K562 (cell line): Measurements from ENCODE around the gene SDK1. TPM values are rescaled to one million over a fixed set of nuclear protein-coding genes. Genes with fewer than 3 reads are reported as not detected.

Experiments used
- ATAC-seq: fragments of 200-7000 bp; cut with Tn5 transposase; 3 replicates; pipeline ENCODE4 v1.9.1; 2020; ENCODE audit warnings: moderate library complexity
- BruUV-seq: library from RNA; stranded (reverse); fragments of 400-500 nt; replicated peaks from 2 replicates; lab custom pipeline; 2021; lab: Mats Ljungman, UMichigan
- CTCF ChIA-PET: fragments of 300-600 bp; formaldehyde crosslinking; extraction: SDS; loops from one replicate; lab custom pipeline; 2021; ENCODE audit warnings: low intra/inter-chr PET ratio; lab: Yijun Ruan, JAX
- POLR2A ChIA-PET: fragments of 300-600, 350-650 bp; sonication (Branson Sonifier 250); formaldehyde crosslinking; extraction: SDS; loops from one replicate; lab custom pipeline; 2021; ENCODE audit warnings: antibody characterized with exemption, inconsistent platforms; lab: Yijun Ruan, JAX
- DNase-seq, 4 experiments: peaks; one replicate each; pipeline versions ENCODE4 v3.0.0 to v3.0.0-alpha.2; 2011 to 2018; ENCODE audit warnings: low spot score in 3 of 4, mixed read lengths in 3 of 4; ENCODE audit errors: extremely low read depth in 1 of 4
- FAIRE-seq: peaks from 2 replicates; lab custom pipeline; 2011; peaks lifted over from hg19 to GRCh38; lab: Jason Lieb, UNC
- H2AFZ ChIP-seq: 2 replicates; pipeline ENCODE4 v1.6.0; 2011; ENCODE audit warnings: low read depth, low read length, control low read depth, inconsistent platforms
- H3K27ac ChIP-seq: fragments of 200-600 bp; 3 replicates; pipeline ENCODE4 v1.8.0; 2011; ENCODE audit warnings: low read depth, mild to moderate bottlenecking, control low read depth, inconsistent platforms, low read length, moderate library complexity, mixed read lengths; ENCODE audit errors: extremely low read depth
- H3K27me3 ChIP-seq, 2 experiments: fragments of 300-600 bp in 1 of 2; 2 replicates in 1 of 2; 3 replicates in 1 of 2; pipeline versions ENCODE4 v1.6.0 to v1.8.0; 2011; ENCODE audit warnings: inconsistent platforms in 2 of 2, low read length in 2 of 2, mild to moderate bottlenecking in 1 of 2, mixed read lengths in 1 of 2, moderate library complexity in 1 of 2; ENCODE audit not compliant: control insufficient read depth in 2 of 2, insufficient read depth in 2 of 2
- H3K36me3 ChIP-seq: fragments of 300-600 bp; 3 replicates; pipeline ENCODE4 v1.8.0; 2011; ENCODE audit warnings: mild to moderate bottlenecking, low read length, inconsistent platforms; ENCODE audit not compliant: control insufficient read depth, insufficient read depth
- H3K4me1 ChIP-seq, 2 experiments: fragments of 200-600 bp in 1 of 2; replicated peaks in 1 of 2; 2 replicates in 1 of 2; 3 replicates in 1 of 2; pipeline versions ENCODE4 v1.5.1 to v1.8.0; 2011; ENCODE audit warnings: inconsistent platforms in 2 of 2, low read length in 2 of 2, mild to moderate bottlenecking in 1 of 2, mixed read lengths in 1 of 2, moderate library complexity in 1 of 2; ENCODE audit not compliant: control insufficient read depth in 2 of 2, insufficient read depth in 2 of 2
- H3K4me2 ChIP-seq: 2 replicates; pipeline ENCODE4 v1.6.1; 2011; ENCODE audit warnings: low read length, control low read depth, inconsistent platforms, mixed read lengths; ENCODE audit not compliant: insufficient read depth
- H3K4me3 ChIP-seq: fragments of 200-600 bp; sonication (generic), shearing (Covaris generic); 2 replicates; pipeline ENCODE4 v1.5.1; 2016; ENCODE audit warnings: control low read depth, inconsistent platforms
- H3K79me2 ChIP-seq: fragments of 200-600 bp; 3 replicates; pipeline ENCODE4 v1.8.0; 2011; ENCODE audit warnings: low read length, inconsistent platforms; ENCODE audit not compliant: control insufficient read depth, insufficient read depth
- H3K9ac ChIP-seq, 2 experiments: 2 replicates each; pipeline versions ENCODE4 v1.6.0 to v1.6.1; 2011; ENCODE audit warnings: low read depth in 2 of 2, low read length in 2 of 2, control low read depth in 1 of 2, inconsistent platforms in 1 of 2, mild to moderate bottlenecking in 1 of 2, mixed read lengths in 1 of 2; ENCODE audit not compliant: insufficient read depth in 1 of 2
- H3K9me1 ChIP-seq: one replicate; pipeline ENCODE4 v1.6.0; 2011; ENCODE audit warnings: inconsistent platforms, mild to moderate bottlenecking, low read length, moderate library complexity; ENCODE audit not compliant: control insufficient read depth, insufficient read depth
- H3K9me3 ChIP-seq: replicated peaks from 2 replicates; pipeline ENCODE4 v1.5.1; 2011; ENCODE audit warnings: low read depth, low read length, inconsistent platforms; ENCODE audit not compliant: control insufficient read depth, insufficient read depth
- H4K20me1 ChIP-seq: replicated peaks from 2 replicates; pipeline ENCODE4 v1.6.1; 2011; ENCODE audit warnings: low read length, inconsistent platforms, mixed read lengths; ENCODE audit not compliant: control insufficient read depth, insufficient read depth
- ARID1B ChIP-seq: fragments of 450-650 bp; IDR thresholded peaks from 2 replicates; pipeline ENCODE4 v1.6.1; 2016; ENCODE audit warnings: antibody characterized with exemption, mild to moderate bottlenecking, inconsistent platforms
- DDX20 ChIP-seq: fragments of 450-650 bp; IDR thresholded peaks from 2 replicates; pipeline ENCODE4 v1.6.1; 2016; ENCODE audit warnings: missing genetic modification characterization, low read depth, mild to moderate bottlenecking, missing compliant biosample characterization, moderate library complexity
- ELK3 ChIP-seq: fragments of 450-650 bp; formaldehyde crosslinking; IDR thresholded peaks from 2 replicates; pipeline ENCODE4 v1.4.0; 2020; ENCODE audit warnings: mild to moderate bottlenecking
- FOXK2 ChIP-seq, 2 experiments: fragments of 450-650 bp; IDR thresholded peaks in 1 of 2; conservative IDR thresholded peaks in 1 of 2; 2 replicates each; pipeline ENCODE4 v1.6.1; 2016; ENCODE audit warnings: low read depth in 2 of 2, mild to moderate bottlenecking in 1 of 2
- GATAD2B ChIP-seq: fragments of 450-650 bp; IDR thresholded peaks from 2 replicates; pipeline ENCODE4 v1.6.1; 2017; ENCODE audit warnings: mild to moderate bottlenecking, borderline replicate concordance
- HIVEP1 ChIP-seq: fragments of 250-450 bp; sonication (Bioruptor Pico); IDR thresholded peaks from 2 replicates; pipeline ENCODE4 v1.4.0; 2020; ENCODE audit warnings: mild to moderate bottlenecking
- HMGN3 ChIP-seq: IDR thresholded peaks from 2 replicates; pipeline ENCODE4 v1.6.1; 2011; ENCODE audit warnings: borderline replicate concordance, low read depth, mild to moderate bottlenecking, mixed read lengths, low read length; ENCODE audit not compliant: insufficient read length; ENCODE audit errors: extremely low read depth
- HMGXB4 ChIP-seq: sonication (generic); formaldehyde crosslinking; IDR thresholded peaks from 2 replicates; pipeline ENCODE4 v1.8.1; 2023; ENCODE audit warnings: mild to moderate bottlenecking, missing genetic modification reagents
- IRF9 ChIP-seq: fragments of 450-650 bp; IDR thresholded peaks from 2 replicates; pipeline ENCODE4 v1.6.1; 2016; ENCODE audit warnings: missing biosample characterization, missing genetic modification characterization
- KLF10 ChIP-seq: fragments of 250-450 bp; sonication (Bioruptor Pico); IDR thresholded peaks from 2 replicates; pipeline ENCODE4 v1.6.1; 2021; ENCODE audit warnings: matching md5 sums
- ZFX ChIP-seq: sonication (generic); formaldehyde crosslinking; IDR thresholded peaks from 2 replicates; pipeline ENCODE4 v1.8.0; 2022; ENCODE audit warnings: mild to moderate bottlenecking, missing genetic modification reagents, moderate library complexity
- ZNF212 ChIP-seq: fragments of 450-650 bp; formaldehyde crosslinking; IDR thresholded peaks from 2 replicates; pipeline ENCODE4 v1.4.0; 2020; ENCODE audit warnings: mild to moderate bottlenecking
- WGBS: fragments of 100-300 bp; shearing (Covaris generic); methylation state at CpG from one replicate; pipeline ENCODE4 v1.1.6; 2016; ENCODE audit warnings: low coverage, mixed read lengths; ENCODE audit not compliant: insufficient coverage; ENCODE audit errors: missing lambda C conversion rate; 5-methylcytosine and 5-hydroxymethylcytosine counted together
- in situ Hi-C: fragments of 300-500 bp; cut with MboI; formaldehyde crosslinking; loops from 4 replicates; pipeline ENCODE4 v1.15.0; 2018; ENCODE audit warnings: inconsistent platforms, mixed read lengths
- intact Hi-C: fragments of 100-400 bp; cut with micrococcal nuclease; formaldehyde crosslinking; loops from 2 replicates; pipeline ENCODE4 v1.14.2; 2022
- polyA plus RNA-seq, 8 experiments: library from polyadenylated mRNA; depleted of rRNA in 4 of 8; stranded (reverse) in 5 of 8; unstranded in 3 of 8; fragments of >200 nt; fragmentation: Nextera tagmentation in 2 of 8; fragmentation: Illumina TruSeq in 1 of 8; extraction: Ambion mirVana in 2 of 8; extraction: Trizol in 1 of 8; gene quantifications; 2 replicates each; pipeline versions ENCODE4 v1.2.1 to v1.2.3, GENCODE V29; 2011 to 2014; ENCODE audit warnings: inconsistent platforms in 1 of 8, missing spikeins in 1 of 8
- total RNA-seq, 7 experiments: library from RNA; depleted of rRNA in 6 of 7; stranded (reverse); fragments of >200 nt in 6 of 7; fragmentation: Illumina TruSeq in 2 of 7; extraction: Trizol in 2 of 7; gene quantifications; 2 replicates each; pipeline versions ENCODE4 v1.2.1 to v1.2.3, GENCODE V29; 2011 to 2021; ENCODE audit warnings: low replicate concordance in 1 of 7

SDK1 gene
- total and polyA plus RNA-seq, 9 of the 15 experiments (the other 6 are each of a cell fraction or from before 2014, with no cell fraction given) = 0.16 TPM; not detected in 8

- POLR2A ChIA-PET = no interaction called here
- FAIRE-seq = no peak
Measured at GRCh38 chr7:4147926-4148620, 847.0 kb downstream of the SDK1 start.

GRCh38 chr7:4149236-4149635 lies 848.2 kb downstream of the SDK1 start:
- H3K4me3 ChIP-seq = no peak overlapping the region
- peaks cover 10 to 82% of the 10 kb centered on the region in 2 experiments; a peak in 4 of 5 replicates for H3K27me3 ChIP-seq
- H4K20me1 ChIP-seq = no peaks in the 10 kb centered on the region; the same call in 1 of the 2 replicates
- no peak overlapping the region for H3K27ac ChIP-seq
- no peaks in the 10 kb centered on the region for H3K9me1 ChIP-seq
- no peaks in the 10 kb centered on the region for H3K36me3 ChIP-seq
- in situ Hi-C loops (no loop called here), intact Hi-C loops (no loop called here)
- ChIA-PET CTCF (no interaction called here), POLR2A (interaction anchor here (0.6 to 1.1 kb wide), 2 partner anchors 9 to 11 kb away, joined by 3 read pairs; no protein-coding TSS in a partner anchor)
- ATAC-seq = no peak
- DNase-seq = no peak
- no peaks in the 10 kb centered on the region for H3K4me1 ChIP-seq
- no peaks in the 10 kb centered on the region for H3K79me2 ChIP-seq
- H3K9ac ChIP-seq = no peak overlapping the region
- BruUV-seq = no TSS peak
- H2AFZ ChIP-seq = no peak overlapping the region
- 1% methylated on average over 11 of the region's 18 CpGs for WGBS
- H3K9me3 ChIP-seq = no peaks in the 10 kb centered on the region
- no peak for FAIRE-seq
- no peak overlapping the region for H3K4me2 ChIP-seq
- TF ChIP-seq ZFX = no peak
- no peak for TF ChIP-seq GATAD2B
- no peak for TF ChIP-seq HMGXB4 (CRISPR knock-in tag)
- TF ChIP-seq ELK3 (CRISPR knock-in tag) = no peak
- TF ChIP-seq HMGN3 = no peak
- no peak for TF ChIP-seq IRF9 (tag)
- TF ChIP-seq ARID1B = no peak
- TF ChIP-seq ZNF212 (CRISPR knock-in tag) = no peak
- TF ChIP-seq HIVEP1 (CRISPR knock-in tag) = no peak
- no peak for TF ChIP-seq DDX20
- TF ChIP-seq KLF10 = no peak

More at GRCh38 chr7:4147926-4148620, 847.0 kb downstream of the SDK1 start:
- 2% methylated on average over 28 of the region's 28 CpGs for WGBS
- CTCF ChIA-PET = no interaction called here
- H3K9me3 ChIP-seq = no peaks in the 10 kb centered on the region
- no peak for DNase-seq
- no peaks in the 10 kb centered on the region for H3K4me1 ChIP-seq
- H3K9me1 ChIP-seq = no peaks in the 10 kb centered on the region
- BruUV-seq = no TSS peak
- H3K36me3 ChIP-seq = no peaks in the 10 kb centered on the region
- H3K27ac ChIP-seq = no peak overlapping the region
- H2AFZ ChIP-seq = no peak overlapping the region
- H3K27me3 ChIP-seq = peaks cover 8 to 92% of the 10 kb centered on the region in 2 experiments; a peak in 4 of 5 replicates
- H3K9ac ChIP-seq = no peak overlapping the region
- no peak overlapping the region for H3K4me2 ChIP-seq
- intact Hi-C loops = no loop called here
- TF ChIP-seq FOXK2 (conservative IDR thresholded peaks at IDR 0.05 in 1 of 2, IDR thresholded peaks at IDR 0.05 in 1 of 2; ENCODE audit: low read depth in 2 of 2) = no peak
- TF ChIP-seq, all 486 proteins: peak for 0
- Histone ChIP-seq H3K79me2 (no peaks in the 10 kb centered on the region), H3K4me3 (no peak overlapping the region), H4K20me1 (no peaks in the 10 kb centered on the region; the same call in 1 of the 2 replicates)
- in situ Hi-C loops = no loop called here
- no peak for ATAC-seq
